ENCODE measurements around the gene BAHCC1. TPM values are rescaled to one million over a fixed set of nuclear protein-coding genes. Genes with fewer than 3 reads are reported as not detected.
A peak's percentile ranks its signal among the peaks of the same experiment; 100 is the strongest.

Gene BAHCC1
- total and polyA plus RNA-seq, 9 of the 15 experiments (the other 6 are each of a cell fraction or from before 2014, with no cell fraction given), result 0.14 to 26.9 (median 5.0) TPM

GRCh38 chr17:81394921-81395599 is at the start of gene BAHCC1 (continued):
- no peak for TF ChIP-seq ZSCAN32 (CRISPR knock-in tag; IDR thresholded peaks at IDR 0.05)
- TF ChIP-seq, protein P1, sequence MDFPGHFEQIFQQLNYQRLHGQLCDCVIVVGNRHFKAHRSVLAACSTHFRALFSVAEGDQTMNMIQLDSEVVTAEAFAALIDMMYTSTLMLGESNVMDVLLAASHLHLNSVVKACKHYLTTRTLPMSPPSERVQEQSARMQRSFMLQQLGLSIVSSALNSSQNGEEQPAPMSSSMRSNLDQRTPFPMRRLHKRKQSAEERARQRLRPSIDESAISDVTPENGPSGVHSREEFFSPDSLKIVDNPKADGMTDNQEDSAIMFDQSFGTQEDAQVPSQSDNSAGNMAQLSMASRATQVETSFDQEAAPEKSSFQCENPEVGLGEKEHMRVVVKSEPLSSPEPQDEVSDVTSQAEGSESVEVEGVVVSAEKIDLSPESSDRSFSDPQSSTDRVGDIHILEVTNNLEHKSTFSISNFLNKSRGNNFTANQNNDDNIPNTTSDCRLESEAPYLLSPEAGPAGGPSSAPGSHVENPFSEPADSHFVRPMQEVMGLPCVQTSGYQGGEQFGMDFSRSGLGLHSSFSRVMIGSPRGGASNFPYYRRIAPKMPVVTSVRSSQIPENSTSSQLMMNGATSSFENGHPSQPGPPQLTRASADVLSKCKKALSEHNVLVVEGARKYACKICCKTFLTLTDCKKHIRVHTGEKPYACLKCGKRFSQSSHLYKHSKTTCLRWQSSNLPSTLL (IDR thresholded peaks at IDR 0.05), result no peak
- no peak for TF ChIP-seq FOXO4 (CRISPR knock-in tag; IDR thresholded peaks at IDR 0.05)
- peak; percentile 12 for TF ChIP-seq ZFP36 (IDR thresholded peaks at IDR 0.05; ENCODE audit: low read depth, low read length, partially characterized antibody)
- TF ChIP-seq BCL6 (CRISPR knock-in tag; IDR thresholded peaks at IDR 0.05), result no peak
- no peak for TF ChIP-seq STAT5B (CRISPR knock-in tag; IDR thresholded peaks at IDR 0.05)
- no peak for TF ChIP-seq ZEB2 (IDR thresholded peaks at IDR 0.05)
- TF ChIP-seq MCM3 (IDR thresholded peaks at IDR 0.05), result no peak
- TF ChIP-seq ZBTB8A (IDR thresholded peaks at IDR 0.05; ENCODE audit: partially characterized antibody), result no peak
- TF ChIP-seq, protein P2, sequence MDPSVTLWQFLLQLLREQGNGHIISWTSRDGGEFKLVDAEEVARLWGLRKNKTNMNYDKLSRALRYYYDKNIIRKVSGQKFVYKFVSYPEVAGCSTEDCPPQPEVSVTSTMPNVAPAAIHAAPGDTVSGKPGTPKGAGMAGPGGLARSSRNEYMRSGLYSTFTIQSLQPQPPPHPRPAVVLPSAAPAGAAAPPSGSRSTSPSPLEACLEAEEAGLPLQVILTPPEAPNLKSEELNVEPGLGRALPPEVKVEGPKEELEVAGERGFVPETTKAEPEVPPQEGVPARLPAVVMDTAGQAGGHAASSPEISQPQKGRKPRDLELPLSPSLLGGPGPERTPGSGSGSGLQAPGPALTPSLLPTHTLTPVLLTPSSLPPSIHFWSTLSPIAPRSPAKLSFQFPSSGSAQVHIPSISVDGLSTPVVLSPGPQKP (CRISPR knock-in tag; IDR thresholded peaks at IDR 0.05), result no peak
- TF ChIP-seq, protein P3, sequence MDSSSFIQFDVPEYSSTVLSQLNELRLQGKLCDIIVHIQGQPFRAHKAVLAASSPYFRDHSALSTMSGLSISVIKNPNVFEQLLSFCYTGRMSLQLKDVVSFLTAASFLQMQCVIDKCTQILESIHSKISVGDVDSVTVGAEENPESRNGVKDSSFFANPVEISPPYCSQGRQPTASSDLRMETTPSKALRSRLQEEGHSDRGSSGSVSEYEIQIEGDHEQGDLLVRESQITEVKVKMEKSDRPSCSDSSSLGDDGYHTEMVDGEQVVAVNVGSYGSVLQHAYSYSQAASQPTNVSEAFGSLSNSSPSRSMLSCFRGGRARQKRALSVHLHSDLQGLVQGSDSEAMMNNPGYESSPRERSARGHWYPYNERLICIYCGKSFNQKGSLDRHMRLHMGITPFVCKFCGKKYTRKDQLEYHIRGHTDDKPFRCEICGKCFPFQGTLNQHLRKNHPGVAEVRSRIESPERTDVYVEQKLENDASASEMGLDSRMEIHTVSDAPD (CRISPR knock-in tag; IDR thresholded peaks at IDR 0.05), result no peak
- no peak for TF ChIP-seq GTF2F1 (IDR thresholded peaks at IDR 0.05; ENCODE audit: low read depth, low read length)
- TF ChIP-seq TAF15 (IDR thresholded peaks at IDR 0.05; ENCODE audit: low read depth, low read length), result no peak
- TF ChIP-seq ZKSCAN3 (CRISPR knock-in tag; IDR thresholded peaks at IDR 0.05), result no peak
- TF ChIP-seq ZC3H8 (IDR thresholded peaks at IDR 0.05), result no peak
- TF ChIP-seq USF2 (CRISPR knock-in tag; IDR thresholded peaks at IDR 0.05), result peak; percentile 28; the same call in 1 of the 2 replicates
- TF ChIP-seq ZBTB7A (IDR thresholded peaks at IDR 0.05; ENCODE audit: borderline replicate concordance, control insufficient read depth, low read depth, low read length), result no peak; the same call in 1 of the 2 replicates
- TF ChIP-seq KLF6 (CRISPR knock-in tag; IDR thresholded peaks at IDR 0.05; ENCODE audit: borderline replicate concordance), result no peak
- TF ChIP-seq, protein P4, sequence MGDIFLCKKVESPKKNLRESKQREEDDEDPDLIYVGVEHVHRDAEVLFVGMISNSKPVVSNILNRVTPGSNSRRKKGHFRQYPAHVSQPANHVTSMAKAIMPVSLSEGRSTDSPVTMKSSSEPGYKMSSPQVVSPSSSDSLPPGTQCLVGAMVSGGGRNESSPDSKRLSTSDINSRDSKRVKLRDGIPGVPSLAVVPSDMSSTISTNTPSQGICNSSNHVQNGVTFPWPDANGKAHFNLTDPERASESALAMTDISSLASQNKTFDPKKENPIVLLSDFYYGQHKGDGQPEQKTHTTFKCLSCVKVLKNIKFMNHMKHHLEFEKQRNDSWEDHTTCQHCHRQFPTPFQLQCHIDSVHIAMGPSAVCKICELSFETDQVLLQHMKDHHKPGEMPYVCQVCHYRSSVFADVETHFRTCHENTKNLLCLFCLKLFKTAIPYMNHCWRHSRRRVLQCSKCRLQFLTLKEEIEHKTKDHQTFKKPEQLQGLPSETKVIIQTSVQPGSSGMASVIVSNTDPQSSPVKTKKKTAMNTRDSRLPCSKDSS (IDR thresholded peaks at IDR 0.05; ENCODE audit: low read depth, partially characterized antibody), result no peak
- TF ChIP-seq CBX2 (IDR thresholded peaks at IDR 0.05; ENCODE audit: insufficient read depth, low read length, poor library complexity, severe bottlenecking), result no peak
- TF ChIP-seq KAT2B (IDR thresholded peaks at IDR 0.05; ENCODE audit: low read depth, low read length), result no peak
